Loucy (cell line): ENCODE measurements around the gene ZBTB20.

Experiments used
- H2AFZ ChIP-seq: fragments of 200-600 bp; sonication (generic); 2 replicates; pipeline ENCODE4 v1.6.0; 2016; ENCODE audit warnings: antibody characterized with exemption, mild to moderate bottlenecking, low read length, moderate library complexity
- H3F3A ChIP-seq: fragments of 200-600 bp; 2 replicates; pipeline ENCODE4 v1.6.0; 2016; ENCODE audit warnings: antibody characterized with exemption, low read depth, mild to moderate bottlenecking
- H3K27me3 ChIP-seq: fragments of 200-600 bp; sonication (generic); 2 replicates; pipeline ENCODE4 v1.6.1; 2014; ENCODE audit warnings: low read length, mild to moderate bottlenecking; ENCODE audit not compliant: insufficient read depth, poor library complexity, severe bottlenecking
- H3K36me3 ChIP-seq: fragments of 200-600 bp; sonication (generic); 2 replicates; pipeline ENCODE4 v1.6.1; 2016; ENCODE audit warnings: low read length; ENCODE audit not compliant: insufficient read depth
- H3K4me1 ChIP-seq: fragments of 200-600 bp; sonication (generic); 2 replicates; pipeline ENCODE4 v1.5.1; 2014; ENCODE audit warnings: low read length, mild to moderate bottlenecking; ENCODE audit not compliant: insufficient read depth, poor library complexity, severe bottlenecking
- H3K4me2 ChIP-seq: fragments of 200-600 bp; sonication (generic); 2 replicates; pipeline ENCODE4 v1.6.0; 2014; ENCODE audit warnings: antibody characterized with exemption, low read length, low read depth, mild to moderate bottlenecking; ENCODE audit not compliant: poor library complexity, severe bottlenecking
- H3K4me3 ChIP-seq: fragments of 200-600 bp; sonication (generic); 2 replicates; pipeline ENCODE4 v1.5.1; 2014; ENCODE audit warnings: low read length, mild to moderate bottlenecking, mixed read lengths; ENCODE audit not compliant: poor library complexity, severe bottlenecking
- H3K79me2 ChIP-seq: fragments of 200-600 bp; sonication (generic); 2 replicates; pipeline ENCODE4 v1.6.1; 2014; ENCODE audit warnings: low read length; ENCODE audit not compliant: insufficient read depth
- H3K9ac ChIP-seq: fragments of 200-600 bp; sonication (generic); 2 replicates; pipeline ENCODE4 v1.6.0; 2014; ENCODE audit warnings: mild to moderate bottlenecking, low read depth, low read length, moderate library complexity; ENCODE audit not compliant: poor library complexity, severe bottlenecking
- H3K9me2 ChIP-seq: fragments of 200-600 bp; sonication (generic); replicated peaks from 2 replicates; pipeline ENCODE4 v1.6.1; 2016; ENCODE audit warnings: low read depth, low read length, mixed read lengths
- H3K9me3 ChIP-seq: fragments of 200-600 bp; sonication (generic); 2 replicates; pipeline ENCODE4 v1.6.1; 2014; ENCODE audit warnings: mild to moderate bottlenecking, antibody characterized with exemption, low read length, low read depth; ENCODE audit not compliant: insufficient read depth
- H4K20me1 ChIP-seq: fragments of 200-600 bp; sonication (generic); 2 replicates; pipeline ENCODE4 v1.6.0; 2014; ENCODE audit warnings: antibody characterized with exemption, low read length, mild to moderate bottlenecking; ENCODE audit not compliant: insufficient read depth, poor library complexity, severe bottlenecking
- CTCF ChIP-seq: fragments of 200-600 bp; sonication (generic); conservative IDR thresholded peaks from 2 replicates; pipeline ENCODE4 v1.5.1; 2014; ENCODE audit warnings: mild to moderate bottlenecking, antibody characterized with exemption, low read length
- EZH2phosphoT487 ChIP-seq: fragments of 200-600 bp; IDR thresholded peaks from 2 replicates; pipeline ENCODE4 v1.6.1; 2018; ENCODE audit warnings: antibody characterized with exemption, mild to moderate bottlenecking, moderate library complexity, borderline replicate concordance

Gene ZBTB20

DNA sequence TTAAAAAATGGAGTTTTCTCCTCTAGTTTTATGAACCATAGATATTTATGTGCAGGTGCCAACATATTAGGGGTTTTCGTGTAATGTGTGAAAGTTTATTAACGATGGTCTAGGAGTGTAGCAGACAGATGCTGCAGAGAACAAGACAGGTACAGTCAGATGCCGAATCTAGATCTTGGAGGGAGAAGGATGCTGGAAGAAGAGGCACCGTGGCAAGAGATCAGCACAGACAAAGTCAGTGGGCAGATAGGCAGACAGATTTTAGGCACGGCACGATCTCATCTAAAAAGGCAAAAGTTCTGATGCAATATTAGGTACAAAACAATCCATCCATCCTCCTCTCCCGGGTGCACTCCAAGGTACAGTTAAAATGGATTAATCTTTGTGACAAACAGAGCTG, 691.7 kb downstream of the ZBTB20 start:
- Histone ChIP-seq H3K9me2 (no peaks in the 10 kb centered on the region), H3K4me1 (peaks cover 18% of the 10 kb centered on the region), H3K79me2 (no peaks in the 10 kb centered on the region), H4K20me1 (no peaks in the 10 kb centered on the region), H3K4me3 (no peak overlapping the region), H3K9me3 (no peaks in the 10 kb centered on the region), H3K36me3 (no peaks in the 10 kb centered on the region), H3K9ac (no peak overlapping the region), H3K4me2 (no peak overlapping the region), H3K27me3 (no peaks in the 10 kb centered on the region), H2AFZ (no peak overlapping the region), H3F3A (no peaks in the 10 kb centered on the region)
- TF ChIP-seq EZH2phosphoT487, result no peak
- TF ChIP-seq CTCF, result no peak

- H3K4me2 ChIP-seq, result peak overlapping the region; percentile 64
- TF ChIP-seq EZH2phosphoT487 (no peak), CTCF (no peak)
- no peaks in the 10 kb centered on the region for H4K20me1 ChIP-seq
- no peaks in the 10 kb centered on the region for H3K27me3 ChIP-seq
- peak overlapping the region; percentile 62 for H3K9ac ChIP-seq
- no peaks in the 10 kb centered on the region for H3K36me3 ChIP-seq
- no peaks in the 10 kb centered on the region for H3K9me3 ChIP-seq
- peaks cover 18% of the 10 kb centered on the region for H3K4me1 ChIP-seq
- H3K9me2 ChIP-seq, result no peaks in the 10 kb centered on the region
- no peaks in the 10 kb centered on the region for H3K79me2 ChIP-seq
- no peaks in the 10 kb centered on the region for H3F3A ChIP-seq
- H3K4me3 ChIP-seq, result peak overlapping the region; percentile 69
- peak overlapping the region; percentile 62 for H2AFZ ChIP-seq
Measured at GRCh38 chr3:114454551-114455251, 692.4 kb downstream of the ZBTB20 start.

DNA sequence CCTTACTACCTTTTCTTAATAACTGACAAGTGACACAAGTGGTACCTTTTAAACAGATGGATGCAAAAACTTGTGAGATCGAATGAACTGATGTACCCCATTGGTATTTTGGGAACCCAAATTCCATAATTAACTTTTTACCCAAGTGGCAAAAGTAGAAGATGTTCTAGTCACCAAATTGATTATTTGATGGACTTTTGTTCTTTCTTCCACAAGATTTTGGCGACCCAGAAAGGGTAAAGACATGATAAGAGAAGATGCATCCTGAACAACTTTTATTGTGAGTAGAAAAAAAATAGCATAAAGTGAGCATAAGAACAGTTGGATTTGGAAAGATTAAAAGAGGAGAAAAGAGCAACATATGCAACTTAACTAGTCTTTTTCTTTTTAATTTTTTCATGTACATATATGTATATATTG, 693.7 kb downstream of the ZBTB20 start:
- Histone ChIP-seq H3K4me3 (no peak overlapping the region), H3K79me2 (no peaks in the 10 kb centered on the region), H3K9me2 (no peaks in the 10 kb centered on the region), H3F3A (no peaks in the 10 kb centered on the region), H4K20me1 (no peaks in the 10 kb centered on the region), H3K9ac (peak overlapping the region; percentile 62), H2AFZ (no peak overlapping the region), H3K4me2 (no peak overlapping the region), H3K36me3 (no peaks in the 10 kb centered on the region), H3K27me3 (no peaks in the 10 kb centered on the region), H3K9me3 (no peaks in the 10 kb centered on the region), H3K4me1 (peaks cover 14% of the 10 kb centered on the region)
- TF ChIP-seq CTCF (no peak), EZH2phosphoT487 (no peak)
